OCI-LY3 (cell line): ENCODE data around the gene VGLL4.
"Not testable (repeated sequence)": the region's sequence is repeated elsewhere in the genome, so short reads cannot be mapped to it uniquely, and the experiment has no call there.

Experiments used
- H2AFZ ChIP-seq: fragments of 200-600, 300-600 bp; shearing (Covaris generic); 2 replicates; pipeline ENCODE4 v1.6.0; 2014; ENCODE audit warnings: antibody characterized with exemption, low read depth, low read length
- H3K27ac ChIP-seq: fragments of 200-600, 300-600 bp; sonication (generic); 2 replicates; pipeline ENCODE4 v1.5.1; 2014; ENCODE audit warnings: mild to moderate bottlenecking, low read length, moderate library complexity, mixed read lengths
- H3K27me3 ChIP-seq: fragments of 200-600, 300-600 bp; sonication (generic); 2 replicates; pipeline ENCODE4 v1.6.1; 2014; ENCODE audit warnings: low read depth, low read length, mixed read lengths
- H3K36me3 ChIP-seq: fragments of 200-600, 300-600 bp; sonication (generic); replicated peaks from 2 replicates; pipeline ENCODE3; 2014; ENCODE audit warnings: low read depth, low read length, mixed read lengths
- H3K4me1 ChIP-seq: fragments of 300-600, 200-600 bp; sonication (generic); 2 replicates; pipeline ENCODE4 v1.6.1; 2014; ENCODE audit warnings: low read length, mixed read lengths
- H3K4me2 ChIP-seq: fragments of 200-600, 300-600 bp; sonication (generic); 2 replicates; pipeline ENCODE4 v1.6.1; 2014; ENCODE audit warnings: low read length, mixed read lengths
- H3K4me3 ChIP-seq: fragments of 300-600, 200-600 bp; sonication (generic); 2 replicates; pipeline ENCODE4 v1.5.1; 2014; ENCODE audit warnings: antibody characterized with exemption, mild to moderate bottlenecking, low read length, moderate library complexity
- H3K79me2 ChIP-seq: fragments of 300-600, 200-600 bp; shearing (Covaris generic); 2 replicates; pipeline ENCODE4 v1.6.1; 2014; ENCODE audit warnings: mild to moderate bottlenecking, low read length, mixed read lengths
- H3K9ac ChIP-seq: fragments of 300-600, 200-600 bp; shearing (Covaris generic); 2 replicates; pipeline ENCODE4 v1.6.0; 2014; ENCODE audit warnings: mild to moderate bottlenecking, low read length, moderate library complexity
- H3K9me3 ChIP-seq: fragments of 200-600, 300-600 bp; shearing (Covaris generic); 2 replicates; pipeline ENCODE4 v1.6.1; 2014; ENCODE audit warnings: low read length, mixed read lengths; ENCODE audit not compliant: insufficient read depth
- H4K20me1 ChIP-seq: fragments of 200-600, 300-600 bp; sonication (generic); 2 replicates; pipeline ENCODE4 v1.6.1; 2016; ENCODE audit warnings: low read length, mixed read lengths; ENCODE audit not compliant: insufficient read depth
- EZH2phosphoT487 ChIP-seq: fragments of 200-600 bp; shearing (Covaris generic); IDR thresholded peaks from 2 replicates; pipeline ENCODE4 v1.6.1; 2018; ENCODE audit warnings: antibody characterized with exemption, mixed run types, low read depth
- TF ChIP-seq, protein P1 (sequence below): fragments of 200-600, 300-600 bp; sonication (generic); IDR thresholded peaks from 2 replicates; pipeline ENCODE4 v1.5.1; 2014; ENCODE audit warnings: antibody characterized with exemption, low read length, low read depth

VGLL4 gene

DNA sequence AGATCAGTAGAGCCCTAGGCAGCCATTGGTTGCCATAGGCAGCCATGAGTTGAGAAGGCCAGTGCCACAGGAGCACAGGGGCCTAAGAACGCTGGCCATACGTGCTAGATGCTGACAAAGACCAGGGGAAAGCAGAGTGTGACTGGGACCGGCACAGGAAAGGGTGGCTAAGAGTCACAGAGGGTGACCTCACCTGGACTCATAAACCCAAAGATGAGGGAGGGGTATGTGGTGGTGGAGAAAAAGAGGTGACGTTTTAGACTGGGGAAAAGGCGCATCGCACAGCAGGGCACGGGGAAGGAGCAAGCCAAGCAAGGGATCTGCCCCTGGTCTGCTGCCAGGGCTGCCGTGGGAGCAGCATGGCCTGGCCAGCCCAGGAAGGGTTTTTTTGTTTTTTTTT is 122.5 kb downstream of the VGLL4 start:
- no peaks in the 10 kb centered on the region for H4K20me1 ChIP-seq
- no peaks in the 10 kb centered on the region for H3K36me3 ChIP-seq
- no peaks in the 10 kb centered on the region for H3K79me2 ChIP-seq
- H3K27me3 ChIP-seq = no peaks in the 10 kb centered on the region
- TF ChIP-seq, protein P1, sequence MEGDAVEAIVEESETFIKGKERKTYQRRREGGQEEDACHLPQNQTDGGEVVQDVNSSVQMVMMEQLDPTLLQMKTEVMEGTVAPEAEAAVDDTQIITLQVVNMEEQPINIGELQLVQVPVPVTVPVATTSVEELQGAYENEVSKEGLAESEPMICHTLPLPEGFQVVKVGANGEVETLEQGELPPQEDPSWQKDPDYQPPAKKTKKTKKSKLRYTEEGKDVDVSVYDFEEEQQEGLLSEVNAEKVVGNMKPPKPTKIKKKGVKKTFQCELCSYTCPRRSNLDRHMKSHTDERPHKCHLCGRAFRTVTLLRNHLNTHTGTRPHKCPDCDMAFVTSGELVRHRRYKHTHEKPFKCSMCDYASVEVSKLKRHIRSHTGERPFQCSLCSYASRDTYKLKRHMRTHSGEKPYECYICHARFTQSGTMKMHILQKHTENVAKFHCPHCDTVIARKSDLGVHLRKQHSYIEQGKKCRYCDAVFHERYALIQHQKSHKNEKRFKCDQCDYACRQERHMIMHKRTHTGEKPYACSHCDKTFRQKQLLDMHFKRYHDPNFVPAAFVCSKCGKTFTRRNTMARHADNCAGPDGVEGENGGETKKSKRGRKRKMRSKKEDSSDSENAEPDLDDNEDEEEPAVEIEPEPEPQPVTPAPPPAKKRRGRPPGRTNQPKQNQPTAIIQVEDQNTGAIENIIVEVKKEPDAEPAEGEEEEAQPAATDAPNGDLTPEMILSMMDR = no peak
- no peak for TF ChIP-seq EZH2phosphoT487
- H3K4me3 ChIP-seq = no peak overlapping the region
- no peaks in the 10 kb centered on the region for H3K4me1 ChIP-seq
- H3K9me3 ChIP-seq = no peaks in the 10 kb centered on the region
- no peak overlapping the region for H3K9ac ChIP-seq
- no peak overlapping the region for H3K4me2 ChIP-seq
- H3K27ac ChIP-seq = no peak overlapping the region
- no peak overlapping the region for H2AFZ ChIP-seq

DNA sequence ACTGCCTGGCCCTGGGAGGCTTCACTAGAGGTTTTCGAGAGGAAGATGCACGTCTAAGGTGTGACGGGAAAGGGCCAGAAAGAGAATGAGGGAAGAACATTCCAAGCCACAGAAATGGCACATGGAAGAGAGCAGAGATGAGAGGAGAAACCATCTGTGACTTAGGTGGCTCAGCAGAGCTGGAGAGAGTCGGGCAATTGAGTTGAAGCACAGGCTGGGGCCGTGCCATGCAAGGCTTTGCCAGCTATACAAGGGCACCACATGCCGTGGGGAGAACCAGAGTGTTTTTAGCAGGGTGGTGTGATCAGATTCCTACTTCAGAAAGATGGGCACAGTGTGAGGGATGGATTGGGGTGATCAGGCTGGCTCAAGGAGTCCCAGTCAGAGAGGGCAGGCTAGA is 126.1 kb downstream of the VGLL4 start:
- H2AFZ ChIP-seq = no peak overlapping the region
- TF ChIP-seq EZH2phosphoT487 = no peak
- TF ChIP-seq, protein P1 = no peak
- no peaks in the 10 kb centered on the region for H3K27me3 ChIP-seq
- no peaks in the 10 kb centered on the region for H3K36me3 ChIP-seq
- no peak overlapping the region for H3K27ac ChIP-seq
- no peak overlapping the region for H3K4me2 ChIP-seq
- H3K79me2 ChIP-seq = no peaks in the 10 kb centered on the region
- no peaks in the 10 kb centered on the region for H3K9me3 ChIP-seq
- H3K4me1 ChIP-seq = no peaks in the 10 kb centered on the region
- no peaks in the 10 kb centered on the region for H4K20me1 ChIP-seq
- H3K4me3 ChIP-seq = no peak overlapping the region
- H3K9ac ChIP-seq = no peak overlapping the region

DNA sequence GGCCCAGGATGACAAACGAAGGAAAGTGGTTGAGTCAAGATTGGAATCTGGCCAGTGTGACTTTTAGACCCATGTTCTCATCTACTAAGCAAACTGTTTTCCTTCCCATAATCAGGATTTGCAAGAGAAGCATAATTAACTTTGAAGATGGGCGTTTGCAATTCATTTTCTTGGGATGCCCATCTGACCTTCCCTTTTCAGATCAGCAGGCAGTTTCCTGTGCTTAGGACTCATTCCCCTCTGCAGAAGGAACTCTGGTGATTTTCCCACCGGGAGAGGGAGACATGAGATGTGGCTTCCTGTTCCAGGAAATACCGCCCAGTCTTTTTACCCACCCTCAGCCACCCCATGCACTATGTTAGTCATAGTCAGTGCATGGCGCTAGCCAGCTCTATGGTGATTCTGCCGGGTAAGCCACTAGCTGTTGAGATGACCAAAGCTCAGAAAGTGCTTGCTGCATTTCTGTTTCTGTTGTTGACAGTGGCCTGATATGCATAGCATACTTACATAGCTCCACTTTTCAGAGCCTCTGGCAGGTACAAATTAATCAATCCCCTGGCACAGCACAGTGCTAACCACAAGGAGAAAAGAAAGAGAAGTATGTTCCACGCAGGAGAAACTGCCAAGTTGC is 129.4 kb downstream of the VGLL4 start:
- no peaks in the 10 kb centered on the region for H3K4me1 ChIP-seq
- no peaks in the 10 kb centered on the region for H3K36me3 ChIP-seq
- no peaks in the 10 kb centered on the region; the same call in 1 of the 2 replicates for H4K20me1 ChIP-seq
- H3K4me3 ChIP-seq = no peak overlapping the region
- TF ChIP-seq, protein P1 = no peak
- no peak for TF ChIP-seq EZH2phosphoT487
- H2AFZ ChIP-seq = no peak overlapping the region
- H3K9me3 ChIP-seq = no peaks in the 10 kb centered on the region
- no peak overlapping the region for H3K4me2 ChIP-seq
- no peaks in the 10 kb centered on the region for H3K79me2 ChIP-seq
- no peak overlapping the region for H3K9ac ChIP-seq
- no peak overlapping the region for H3K27ac ChIP-seq
- no peaks in the 10 kb centered on the region for H3K27me3 ChIP-seq

DNA sequence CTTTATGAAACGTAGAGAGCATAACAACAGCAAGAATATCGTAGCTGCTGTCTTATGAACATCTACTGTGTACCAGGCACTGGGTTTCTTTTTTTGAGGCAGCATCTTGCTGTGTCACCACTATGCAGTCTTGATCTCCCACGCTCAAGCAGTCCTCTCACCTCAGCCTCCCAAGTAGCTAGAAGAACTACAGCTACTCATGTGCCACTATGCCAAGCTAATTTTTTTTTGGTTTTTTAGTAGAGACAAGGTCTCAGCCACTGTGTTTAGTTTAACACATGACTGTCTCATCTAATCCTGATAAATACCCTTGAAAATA is 129.9 kb downstream of the VGLL4 start:
- H4K20me1 ChIP-seq = no peaks in the 10 kb centered on the region; the same call in 1 of the 2 replicates
- no peaks in the 10 kb centered on the region for H3K36me3 ChIP-seq
- no peak overlapping the region for H3K27ac ChIP-seq
- H3K9me3 ChIP-seq = no peaks in the 10 kb centered on the region
- H3K4me1 ChIP-seq = no peaks in the 10 kb centered on the region
- no peaks in the 10 kb centered on the region for H3K27me3 ChIP-seq
- H3K9ac ChIP-seq = no peak overlapping the region
- TF ChIP-seq, protein P1 = no peak
- no peak for TF ChIP-seq EZH2phosphoT487
- no peak overlapping the region for H3K4me3 ChIP-seq
- H2AFZ ChIP-seq = no peak overlapping the region
- no peak overlapping the region for H3K4me2 ChIP-seq
- no peaks in the 10 kb centered on the region for H3K79me2 ChIP-seq

DNA sequence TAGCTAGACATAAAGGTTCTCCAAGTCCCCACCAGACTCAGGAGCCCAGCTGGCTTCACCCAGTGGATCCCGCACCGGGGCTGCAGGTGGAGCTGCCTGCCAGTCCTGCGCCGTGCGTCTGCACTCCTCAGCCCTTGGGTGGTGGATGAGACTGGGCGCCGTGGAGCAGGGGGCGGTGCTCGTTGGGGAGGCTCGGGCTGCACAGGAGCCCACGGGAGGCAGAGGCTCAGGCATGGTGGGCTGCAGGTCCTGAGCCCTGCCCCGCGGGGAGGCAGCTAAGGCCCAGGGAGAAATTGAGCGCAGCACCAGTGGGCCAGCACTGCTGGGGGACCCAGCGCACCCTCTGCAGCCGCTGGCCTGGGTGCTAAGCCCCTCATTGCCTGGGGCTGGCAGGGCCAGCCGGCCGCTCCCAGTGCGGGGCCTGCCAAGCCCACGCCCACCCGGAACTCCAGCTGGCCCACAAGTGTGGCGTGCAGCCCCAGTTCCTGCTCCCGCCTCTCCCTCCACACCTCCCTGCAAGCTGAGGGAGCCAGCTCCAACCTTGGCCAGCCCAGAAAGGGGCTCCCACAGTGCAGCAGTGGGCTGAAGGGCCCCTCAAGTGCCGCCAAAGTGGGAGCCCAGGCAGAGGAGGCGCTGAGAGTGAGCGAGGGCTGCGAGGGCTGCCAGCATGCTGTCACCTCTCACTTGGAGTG is 130.4 kb downstream of the VGLL4 start:
- not testable (repeated sequence) for H2AFZ ChIP-seq, H3K36me3 ChIP-seq, H3K9me3 ChIP-seq, H3K27me3 ChIP-seq, H3K79me2 ChIP-seq, H3K27ac ChIP-seq, H3K4me3 ChIP-seq, H3K9ac ChIP-seq, H4K20me1 ChIP-seq, H3K4me1 ChIP-seq, H3K4me2 ChIP-seq

DNA sequence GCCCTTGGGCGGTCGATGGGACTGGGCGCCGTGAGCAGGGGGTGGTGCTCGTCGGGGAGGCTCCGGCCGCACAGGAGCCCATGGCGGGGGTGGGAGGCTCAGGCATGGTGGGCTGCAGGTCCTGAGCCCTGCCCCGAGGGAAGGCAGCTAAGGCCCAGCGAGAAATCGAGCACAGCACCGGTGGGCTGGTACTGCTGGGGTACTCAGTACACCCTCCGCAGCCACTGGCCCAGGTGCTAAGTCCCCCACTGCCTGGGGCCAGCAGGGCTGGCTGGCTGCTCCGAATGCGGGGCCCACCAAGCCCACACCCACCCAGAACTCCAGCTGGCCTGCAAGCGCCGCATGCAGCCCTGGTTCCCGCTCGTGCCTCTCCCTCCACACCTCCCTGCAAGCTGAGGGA is 132.1 kb downstream of the VGLL4 start:
- not testable (repeated sequence) for H3K27me3 ChIP-seq, H3K9ac ChIP-seq, H3K9me3 ChIP-seq, H3K4me3 ChIP-seq, H3K27ac ChIP-seq, H3K4me1 ChIP-seq, H3K79me2 ChIP-seq, H3K36me3 ChIP-seq, H4K20me1 ChIP-seq, H2AFZ ChIP-seq, H3K4me2 ChIP-seq
